ENCODE data around the gene RASSF7.

Gene RASSF7

DNA sequence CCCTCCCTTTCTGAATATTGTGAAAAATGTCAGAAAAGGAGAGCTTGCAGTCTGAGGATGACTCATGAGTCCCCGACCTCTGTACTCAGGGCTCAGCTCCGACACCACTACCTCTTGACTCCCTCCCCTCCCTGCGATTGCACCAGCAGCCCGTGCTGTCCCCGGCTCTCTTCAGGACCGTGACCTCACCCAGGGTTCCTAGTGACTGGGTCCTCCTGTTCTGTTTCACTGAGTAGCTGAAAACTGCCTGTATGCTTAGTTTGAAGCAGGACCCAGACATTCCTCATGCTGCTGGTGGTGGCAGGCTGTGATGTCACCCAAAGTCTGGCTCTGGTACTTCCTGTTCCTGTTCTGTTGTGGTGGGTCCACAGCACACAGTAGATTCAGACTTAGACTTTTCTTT is 27.2 kb downstream of the RASSF7 start:
- Mint-ChIP-seq H3K27me3 (no peaks in the 10 kb centered on the region), H3K36me3 (peaks cover 29% of the 10 kb centered on the region), H3K27ac (no peak overlapping the region), H3K4me3 (no peak overlapping the region), H3K4me1 (no peaks in the 10 kb centered on the region), H3K9me3 (no peaks in the 10 kb centered on the region)
- no peak for DNase-seq (ENCODE audit: low spot score in 2 of 2)
- ATAC-seq (ENCODE audit: low read depth) = no peak

DNA sequence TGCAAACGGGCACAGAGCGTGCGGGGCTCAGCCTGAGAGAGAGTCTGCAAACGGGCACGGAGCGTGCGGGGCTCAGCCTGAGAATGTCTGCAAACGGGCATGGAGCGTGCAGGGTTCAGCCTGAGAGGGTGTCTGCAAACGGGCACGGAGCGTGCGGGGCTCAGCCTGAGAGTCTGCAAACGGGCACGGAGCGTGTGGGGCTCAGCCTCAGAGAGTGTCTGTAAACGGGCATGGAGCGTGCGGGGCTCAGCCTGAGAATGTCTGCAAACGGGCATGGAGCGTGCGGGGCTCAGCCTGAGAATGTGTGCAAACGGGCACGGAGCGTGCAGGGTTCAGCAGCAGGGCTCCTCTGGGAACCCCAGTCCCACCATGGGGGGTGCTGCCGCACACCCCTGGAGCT is 29.0 kb downstream of the RASSF7 start:
- no peak for ATAC-seq (ENCODE audit: low read depth)
- peaks cover 35% of the 10 kb centered on the region for H3K36me3 Mint-ChIP-seq
- no peaks in the 10 kb centered on the region for H3K9me3 Mint-ChIP-seq
- no peak for DNase-seq (ENCODE audit: low spot score in 2 of 2)
- H3K27ac Mint-ChIP-seq = no peak overlapping the region
- no peaks in the 10 kb centered on the region for H3K27me3 Mint-ChIP-seq
- H3K4me1 Mint-ChIP-seq = no peaks in the 10 kb centered on the region
- no peak overlapping the region for H3K4me3 Mint-ChIP-seq

DNA sequence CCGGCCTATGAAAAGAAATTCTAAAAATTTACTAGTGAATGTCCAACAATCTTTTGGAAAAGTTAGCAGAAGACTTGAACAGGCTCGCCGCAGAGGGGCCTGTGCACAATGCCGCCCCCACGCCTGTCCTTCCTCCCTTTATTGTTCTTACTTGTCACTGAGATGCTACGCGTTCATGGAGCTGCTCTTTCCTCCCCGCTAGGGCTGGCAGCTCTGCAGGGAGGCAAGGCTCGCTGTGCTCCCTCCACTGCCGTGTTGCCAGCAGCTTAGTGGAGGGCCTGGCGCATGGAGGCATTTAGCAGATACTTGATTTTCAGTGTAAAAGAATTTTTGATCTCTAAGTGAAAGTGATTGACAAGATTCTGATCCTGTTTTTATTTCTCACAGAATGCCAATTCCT is 30.2 kb downstream of the RASSF7 start:
- Mint-ChIP-seq H3K4me3 (no peak overlapping the region), H3K27ac (no peak overlapping the region), H3K27me3 (no peaks in the 10 kb centered on the region), H3K4me1 (no peaks in the 10 kb centered on the region), H3K36me3 (peaks cover 34% of the 10 kb centered on the region), H3K9me3 (no peaks in the 10 kb centered on the region)
- no peak for DNase-seq (ENCODE audit: low spot score in 2 of 2)
- no peak for ATAC-seq (ENCODE audit: low read depth)

DNA sequence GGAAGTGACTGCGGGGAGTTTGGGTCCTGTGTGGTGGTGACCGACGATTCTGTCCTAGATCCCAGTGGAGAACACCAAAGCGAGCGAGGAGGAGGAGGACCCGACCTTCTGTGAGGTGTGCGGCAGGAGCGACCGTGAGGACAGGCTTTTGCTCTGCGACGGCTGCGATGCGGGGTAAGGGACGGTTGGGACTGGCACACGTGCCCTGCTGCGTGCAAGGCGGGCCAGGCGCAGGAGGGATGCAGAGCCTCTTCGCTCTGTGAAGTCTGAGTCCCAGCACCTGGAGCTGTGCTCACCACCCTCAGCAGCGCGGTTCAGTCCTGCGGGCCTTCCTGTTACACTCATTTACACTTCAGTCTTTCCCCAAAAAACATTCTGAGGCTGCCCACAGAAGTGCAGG is 31.7 kb downstream of the RASSF7 start:
- Mint-ChIP-seq H3K9me3 (no peaks in the 10 kb centered on the region), H3K27me3 (no peaks in the 10 kb centered on the region), H3K4me1 (no peaks in the 10 kb centered on the region), H3K36me3 (peaks cover 32% of the 10 kb centered on the region), H3K27ac (no peak overlapping the region), H3K4me3 (no peak overlapping the region)
- ATAC-seq (ENCODE audit: low read depth) = no peak
- DNase-seq (ENCODE audit: low spot score in 2 of 2) = no peak

DNA sequence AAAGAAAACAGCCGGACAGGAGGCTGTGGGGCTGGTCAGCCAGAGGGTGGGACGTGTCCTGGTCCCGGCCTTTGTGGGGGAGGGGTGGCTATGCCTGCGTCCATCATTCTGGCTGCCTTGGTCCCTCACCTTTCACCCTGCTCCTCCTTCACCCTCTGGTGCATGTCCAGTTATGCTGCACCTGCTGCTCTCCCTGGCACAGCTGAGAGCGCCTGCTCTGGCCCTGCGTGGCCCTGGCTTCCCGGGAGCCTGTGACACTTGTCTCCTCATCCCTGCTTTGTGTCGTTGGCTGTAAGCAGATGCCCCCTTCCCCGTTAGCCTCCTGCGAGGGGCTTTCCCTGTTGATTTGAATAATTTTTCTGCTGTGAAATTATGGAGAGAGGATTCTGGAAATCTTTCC is 32.1 kb downstream of the RASSF7 start:
- Mint-ChIP-seq H3K27ac (no peak overlapping the region), H3K4me3 (no peak overlapping the region)

DNA sequence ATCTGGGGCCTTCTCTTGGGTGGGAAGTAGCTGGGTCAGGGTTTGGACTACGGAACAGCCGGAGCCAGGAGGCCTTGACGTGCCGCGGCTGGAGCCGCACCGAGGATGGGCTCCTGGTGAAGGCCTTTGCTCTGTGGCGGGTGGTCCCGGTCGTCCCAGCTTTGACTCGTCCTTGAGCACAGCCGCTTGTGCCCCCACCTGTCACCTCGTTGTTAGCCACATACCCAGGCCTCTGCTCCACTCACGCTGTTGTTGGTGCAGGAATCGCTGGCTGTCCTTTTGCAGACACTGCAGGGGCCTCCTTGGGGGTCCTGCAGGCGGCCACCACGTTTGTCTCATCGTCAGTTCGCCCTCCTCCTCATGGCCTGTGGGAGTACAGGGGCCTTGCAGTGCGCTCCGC is 32.6 kb downstream of the RASSF7 start:
- H3K36me3 Mint-ChIP-seq = peaks cover 28% of the 10 kb centered on the region
- no peak for ATAC-seq (ENCODE audit: low read depth)
- DNase-seq (ENCODE audit: low spot score in 2 of 2) = no peak
- H3K4me3 Mint-ChIP-seq = no peak overlapping the region
- H3K27me3 Mint-ChIP-seq = no peaks in the 10 kb centered on the region
- no peaks in the 10 kb centered on the region for H3K9me3 Mint-ChIP-seq
- no peaks in the 10 kb centered on the region for H3K4me1 Mint-ChIP-seq
- no peak overlapping the region for H3K27ac Mint-ChIP-seq

More for the DNA sequence above, 32.1 kb downstream of the RASSF7 start:
- no peaks in the 10 kb centered on the region for H3K4me1 Mint-ChIP-seq
- H3K9me3 Mint-ChIP-seq = no peaks in the 10 kb centered on the region
- DNase-seq (ENCODE audit: low spot score in 2 of 2) (no peak), ATAC-seq (ENCODE audit: low read depth) (no peak)
- H3K36me3 Mint-ChIP-seq = peaks cover 31% of the 10 kb centered on the region
- no peaks in the 10 kb centered on the region for H3K27me3 Mint-ChIP-seq

DNA sequence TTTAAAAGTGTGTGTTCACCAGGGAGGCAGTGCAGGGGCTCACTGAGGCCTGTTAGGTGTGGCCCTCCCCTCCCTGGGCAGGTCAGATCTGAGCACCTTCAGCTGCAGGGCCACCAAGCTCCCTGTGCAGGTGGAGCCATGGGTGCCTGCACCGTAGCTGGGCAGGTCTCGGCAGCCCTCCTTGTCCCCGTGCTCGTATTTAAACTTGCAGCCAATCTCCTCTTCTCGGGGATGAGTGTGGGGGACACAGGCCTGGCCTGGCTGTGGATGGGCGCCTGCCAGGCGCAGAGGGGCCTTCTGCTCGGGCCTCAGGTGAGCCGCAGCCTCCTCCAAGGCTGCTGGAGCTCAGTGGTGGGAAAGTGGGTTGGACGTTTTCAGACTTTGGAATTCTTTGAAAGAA is 34.6 kb downstream of the RASSF7 start:
- H3K27ac Mint-ChIP-seq = no peak overlapping the region
- H3K4me1 Mint-ChIP-seq = no peaks in the 10 kb centered on the region
- H3K27me3 Mint-ChIP-seq = no peaks in the 10 kb centered on the region
- DNase-seq (ENCODE audit: low spot score in 2 of 2) = no peak
- ATAC-seq (ENCODE audit: low read depth) = no peak
- H3K36me3 Mint-ChIP-seq = peaks cover 22% of the 10 kb centered on the region
- H3K9me3 Mint-ChIP-seq = no peaks in the 10 kb centered on the region
- H3K4me3 Mint-ChIP-seq = no peak overlapping the region

DNA sequence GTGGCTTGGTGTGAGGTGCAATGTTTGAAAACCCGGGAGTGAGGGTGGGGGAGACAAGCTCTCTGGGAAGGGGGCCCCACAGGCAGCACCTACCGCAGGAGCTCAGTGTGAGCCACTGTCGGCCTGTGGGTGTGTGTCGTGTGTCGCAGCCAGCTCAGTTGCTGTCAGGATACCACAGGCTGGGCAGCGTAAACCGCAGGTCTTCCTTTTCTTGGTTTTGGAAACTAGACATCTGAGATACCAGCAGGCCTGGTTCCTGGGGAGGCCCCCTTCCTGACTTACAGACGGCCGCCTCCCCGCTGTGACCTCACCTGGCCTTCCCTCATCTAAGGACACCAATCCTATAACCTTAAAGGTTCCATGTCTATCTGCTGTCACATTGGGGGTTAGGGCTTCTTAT is 35.6 kb downstream of the RASSF7 start:
- DNase-seq (ENCODE audit: low spot score in 2 of 2) = no peak
- ATAC-seq (ENCODE audit: low read depth) = no peak

DNA sequence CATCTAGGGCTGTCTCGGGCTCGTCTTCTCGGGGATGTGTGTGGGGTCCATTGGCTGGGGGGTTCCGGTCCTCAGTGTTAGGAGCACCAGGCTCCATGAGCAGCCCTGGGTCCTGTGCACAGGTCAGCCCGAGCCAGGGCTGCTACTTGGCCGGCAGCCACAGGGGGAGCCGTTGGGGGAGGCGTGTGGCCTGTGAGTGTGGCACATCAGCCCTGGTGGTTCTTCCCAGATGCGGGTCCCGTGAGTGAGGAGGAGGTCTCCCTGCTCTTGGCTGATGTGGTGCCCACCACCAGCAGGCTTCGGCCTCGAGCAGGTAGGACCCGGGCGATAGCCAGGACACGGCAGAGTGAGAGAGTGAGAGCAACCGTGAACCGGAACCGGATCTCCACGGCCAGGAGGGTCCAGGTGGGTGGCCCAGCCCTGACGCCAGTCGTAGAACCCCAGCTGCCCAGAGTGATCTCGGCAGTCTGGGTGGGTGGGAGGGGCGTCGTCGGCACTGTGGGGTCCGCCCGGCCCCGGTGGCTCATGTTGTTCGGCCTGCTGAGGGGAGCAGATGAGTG is 36.5 kb downstream of the RASSF7 start:
- no peaks in the 10 kb centered on the region for H3K4me1 Mint-ChIP-seq
- no peak overlapping the region for H3K4me3 Mint-ChIP-seq
- H3K36me3 Mint-ChIP-seq = peaks cover 27% of the 10 kb centered on the region
- no peaks in the 10 kb centered on the region for H3K27me3 Mint-ChIP-seq
- no peaks in the 10 kb centered on the region for H3K9me3 Mint-ChIP-seq
- DNase-seq (ENCODE audit: low spot score in 2 of 2) = no peak
- no peak overlapping the region for H3K27ac Mint-ChIP-seq
- ATAC-seq (ENCODE audit: low read depth) = no peak

More for the DNA sequence above, 35.6 kb downstream of the RASSF7 start:
- Mint-ChIP-seq H3K36me3 (peaks cover 22% of the 10 kb centered on the region), H3K9me3 (no peaks in the 10 kb centered on the region), H3K4me3 (no peak overlapping the region), H3K27me3 (no peaks in the 10 kb centered on the region), H3K4me1 (no peaks in the 10 kb centered on the region), H3K27ac (no peak overlapping the region)

DNA sequence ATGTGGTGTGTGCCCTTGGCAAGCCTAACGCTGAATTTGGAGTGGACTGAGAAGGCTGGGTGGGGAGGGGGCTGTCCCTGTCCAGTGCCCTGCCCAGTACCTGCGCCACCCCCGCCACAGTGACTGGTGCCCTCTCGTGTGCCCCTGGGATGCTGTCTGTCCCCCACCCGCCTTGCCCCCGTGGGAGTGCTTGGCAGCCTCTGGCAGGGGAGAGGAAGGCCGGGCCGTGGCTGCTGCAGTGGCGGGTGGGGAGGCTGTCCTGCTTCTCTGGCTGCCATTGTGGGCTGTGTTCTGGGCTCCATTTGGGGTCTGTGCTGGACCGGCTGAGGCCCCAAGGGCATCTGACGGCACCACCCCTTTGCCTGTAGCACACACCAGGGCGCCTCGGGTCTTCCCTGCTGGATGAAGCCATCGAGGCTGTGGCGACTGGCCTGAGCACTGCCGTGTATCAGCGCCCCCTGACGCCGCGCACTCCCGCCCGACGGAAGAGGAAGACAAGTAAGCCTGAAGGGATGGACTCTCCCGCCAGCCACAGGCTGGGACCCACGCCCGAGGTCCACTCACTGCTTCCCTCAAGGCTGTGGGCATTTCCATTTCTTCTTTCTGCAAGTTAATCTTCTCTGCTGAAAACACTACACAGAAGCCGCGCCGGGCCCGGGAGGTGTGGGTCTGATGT is 37.4 kb downstream of the RASSF7 start:
- Mint-ChIP-seq H3K9me3 (no peaks in the 10 kb centered on the region), H3K27me3 (no peaks in the 10 kb centered on the region), H3K27ac (no peak overlapping the region), H3K4me1 (no peaks in the 10 kb centered on the region), H3K36me3 (peaks cover 20% of the 10 kb centered on the region), H3K4me3 (no peak overlapping the region)
- DNase-seq (ENCODE audit: low spot score in 2 of 2) = no peak
- no peak for ATAC-seq (ENCODE audit: low read depth)

DNA sequence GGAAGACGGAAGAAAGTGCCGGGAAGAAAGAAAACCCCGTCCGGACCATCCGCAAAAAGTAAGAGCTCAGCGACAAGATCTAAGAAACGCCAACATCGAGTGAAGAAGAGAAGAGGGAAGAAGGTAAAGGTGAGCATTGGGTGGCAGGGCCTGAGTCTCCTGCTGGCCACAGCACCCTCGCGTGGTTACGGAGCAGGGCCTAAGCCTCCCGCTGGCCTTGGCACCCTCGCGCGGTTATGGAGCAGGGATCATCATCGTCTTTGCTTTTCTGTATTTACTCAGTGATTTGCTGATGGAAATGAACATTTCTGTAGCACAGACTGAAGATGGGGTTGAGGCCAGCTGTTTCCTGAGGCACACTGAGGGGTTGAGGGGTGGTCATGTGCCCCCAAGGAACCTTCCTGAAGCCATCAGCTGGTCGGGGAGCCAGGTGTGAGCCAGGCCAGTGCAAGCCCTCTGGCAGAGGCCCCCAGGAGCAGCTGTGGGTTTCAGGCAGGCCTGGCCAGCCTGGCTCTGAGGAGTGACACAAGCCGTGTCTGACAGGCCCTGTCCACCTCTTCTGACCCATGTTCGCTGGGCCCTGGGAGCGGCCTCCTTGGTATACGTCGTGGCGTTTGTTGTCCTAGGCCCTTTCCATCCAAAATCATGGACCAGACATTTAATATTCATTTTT is 40.9 kb downstream of the RASSF7 start:
- ATAC-seq (ENCODE audit: low read depth) (no peak), DNase-seq (ENCODE audit: low spot score in 2 of 2) (no peak)
- Mint-ChIP-seq H3K27me3 (no peaks in the 10 kb centered on the region), H3K4me3 (no peak overlapping the region), H3K9me3 (no peaks in the 10 kb centered on the region), H3K27ac (no peak overlapping the region), H3K4me1 (no peaks in the 10 kb centered on the region), H3K36me3 (peaks cover 25% of the 10 kb centered on the region)

DNA sequence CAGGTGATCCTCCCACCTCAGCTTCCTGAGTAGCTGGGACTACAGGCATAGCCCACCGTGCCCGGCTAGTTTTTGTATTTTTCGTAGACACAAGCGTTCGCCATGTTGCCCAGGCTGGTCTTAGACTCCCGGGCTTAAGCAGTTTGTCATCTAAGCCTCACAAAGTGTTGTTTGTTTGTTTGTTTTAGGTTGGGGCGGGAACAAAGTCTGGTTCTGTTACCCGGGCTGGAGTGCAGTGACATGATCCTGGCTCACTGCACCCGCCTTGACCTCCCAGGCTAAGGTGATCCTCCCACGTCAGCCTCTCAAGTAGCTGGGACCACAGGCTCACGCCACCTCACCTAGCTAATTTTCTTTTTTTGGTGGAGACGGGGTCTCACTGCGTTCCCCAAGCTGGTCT is 42.4 kb downstream of the RASSF7 start:
- H3K4me3 Mint-ChIP-seq = no peak overlapping the region
- no peaks in the 10 kb centered on the region for H3K9me3 Mint-ChIP-seq
- DNase-seq (ENCODE audit: low spot score in 2 of 2) = no peak
- peaks cover 21% of the 10 kb centered on the region for H3K36me3 Mint-ChIP-seq
- H3K27me3 Mint-ChIP-seq = no peaks in the 10 kb centered on the region
- H3K27ac Mint-ChIP-seq = no peak overlapping the region
- no peak for ATAC-seq (ENCODE audit: low read depth)
- no peaks in the 10 kb centered on the region for H3K4me1 Mint-ChIP-seq

DNA sequence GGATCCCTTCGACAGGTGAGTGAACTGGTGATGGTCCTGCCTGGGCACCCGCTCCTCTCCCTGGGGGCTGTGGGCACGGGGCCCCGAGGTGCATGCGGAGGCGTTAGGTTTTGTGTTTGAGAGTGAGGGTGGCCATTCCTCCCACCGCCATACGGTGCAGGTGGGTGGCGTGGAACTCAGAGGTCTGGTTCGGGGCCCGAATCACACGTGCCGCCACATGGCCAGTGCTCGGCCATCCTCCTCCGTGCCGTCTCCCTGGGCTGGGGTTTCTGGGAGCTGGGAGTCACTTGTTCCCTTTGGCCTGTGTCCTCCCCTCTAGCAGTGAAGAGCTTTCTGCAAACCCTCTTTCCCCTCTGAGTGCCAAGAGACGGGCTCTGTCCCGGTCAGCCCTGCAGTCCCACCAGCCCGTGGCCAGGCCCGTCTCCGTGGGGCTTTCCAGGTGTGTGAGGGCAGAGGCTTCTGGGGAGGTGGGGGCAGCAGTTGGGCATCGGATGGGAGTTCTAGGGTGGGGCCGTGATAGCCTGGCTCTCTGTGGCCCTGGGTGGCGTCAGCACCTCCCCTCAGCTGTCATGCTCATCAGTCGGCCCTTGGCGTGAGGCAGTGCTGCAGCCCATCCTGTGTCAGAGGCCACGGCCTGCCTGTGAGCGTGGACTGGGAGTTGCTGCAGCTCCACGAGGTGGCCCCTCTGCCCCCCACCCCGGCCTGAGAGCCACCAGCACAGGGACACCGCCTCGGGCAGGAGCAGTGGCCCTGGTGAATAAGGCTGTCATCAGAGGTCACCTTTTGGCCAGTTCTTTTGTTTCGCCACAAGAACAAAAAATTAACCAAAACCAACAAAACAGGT is 44.7 kb downstream of the RASSF7 start:
- Mint-ChIP-seq H3K36me3 (peaks cover 22% of the 10 kb centered on the region), H3K27me3 (no peaks in the 10 kb centered on the region), H3K9me3 (no peaks in the 10 kb centered on the region), H3K27ac (no peak overlapping the region), H3K4me1 (no peaks in the 10 kb centered on the region), H3K4me3 (no peak overlapping the region)
- no peak for ATAC-seq (ENCODE audit: low read depth)
- no peak for DNase-seq (ENCODE audit: low spot score in 2 of 2)

DNA sequence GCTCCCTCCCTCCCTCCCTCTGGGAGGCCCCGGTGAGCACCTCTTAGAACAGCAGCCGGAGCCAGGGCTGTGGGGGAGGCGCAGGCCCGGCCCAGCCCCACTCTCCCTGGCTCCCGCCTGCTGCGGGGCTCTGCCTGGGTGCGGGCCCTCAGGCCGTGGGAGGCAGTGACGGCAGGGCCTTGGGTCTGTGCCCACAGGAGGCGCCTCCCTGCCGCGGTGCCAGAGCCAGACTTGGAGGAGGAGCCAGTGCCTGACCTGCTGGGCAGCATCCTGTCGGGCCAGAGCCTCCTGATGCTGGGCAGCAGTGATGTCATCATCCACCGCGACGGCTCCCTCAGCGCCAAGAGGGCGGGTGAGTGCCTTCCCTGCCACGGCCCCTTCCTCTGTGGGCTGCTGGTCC is 45.5 kb downstream of the RASSF7 start:
- no peak for ATAC-seq (ENCODE audit: low read depth)
- no peak overlapping the region for H3K4me3 Mint-ChIP-seq
- H3K27me3 Mint-ChIP-seq = no peaks in the 10 kb centered on the region
- peaks cover 25% of the 10 kb centered on the region for H3K36me3 Mint-ChIP-seq
- H3K27ac Mint-ChIP-seq = no peak overlapping the region
- H3K9me3 Mint-ChIP-seq = no peaks in the 10 kb centered on the region
- H3K4me1 Mint-ChIP-seq = no peaks in the 10 kb centered on the region
- no peak for DNase-seq (ENCODE audit: low spot score in 2 of 2)

All from memory B cell (primary cell).